HEK293T (cell line): ENCODE results near the gene SMIM10.

Experiments
- CTCF ChIA-PET: fragments of 350-600 bp; formaldehyde crosslinking; extraction: SDS; loops from one replicate; lab custom pipeline; 2021; ENCODE audit warnings: antibody characterized with exemption, inconsistent platforms; lab: Yijun Ruan, JAX
- POLR2A ChIA-PET: fragments of 350-600 bp; formaldehyde crosslinking; extraction: SDS; loops from one replicate; lab custom pipeline; 2020; ENCODE audit warnings: antibody characterized with exemption, inconsistent platforms; lab: Yijun Ruan, JAX
- DNase-seq: peaks from one replicate; pipeline ENCODE4 v3.0.0; 2012; ENCODE audit warnings: mixed read lengths; ENCODE audit errors: extremely low spot score
- ARNT ChIP-seq: fragments of 450-650 bp; IDR thresholded peaks from 2 replicates; pipeline ENCODE4 v1.6.1; 2017; ENCODE audit warnings: mild to moderate bottlenecking
- BHLHE40 ChIP-seq: fragments of 450-650 bp; IDR thresholded peaks from 2 replicates; pipeline ENCODE4 v1.6.1; 2016; ENCODE audit warnings: mild to moderate bottlenecking, moderate library complexity, borderline replicate concordance
- CTBP1 ChIP-seq: fragments of 450-650 bp; IDR thresholded peaks from 2 replicates; pipeline ENCODE4 v1.6.1; 2016; ENCODE audit warnings: borderline replicate concordance
- ELF4 ChIP-seq: fragments of 450-650 bp; IDR thresholded peaks from 2 replicates; pipeline ENCODE4 v1.6.1; 2017; ENCODE audit warnings: antibody characterized with exemption
- FOXA1 ChIP-seq: fragments of 450-650 bp; IDR thresholded peaks from 2 replicates; pipeline ENCODE4 v1.6.1; 2016; ENCODE audit warnings: mild to moderate bottlenecking
- FOXK2 ChIP-seq: fragments of 450-650 bp; IDR thresholded peaks from 2 replicates; pipeline ENCODE4 v1.6.1; 2016; ENCODE audit warnings: mild to moderate bottlenecking
- FOXM1 ChIP-seq: fragments of 450-650 bp; IDR thresholded peaks from 2 replicates; pipeline ENCODE4 v1.6.1; 2017; ENCODE audit warnings: mild to moderate bottlenecking, borderline replicate concordance
- HDGF ChIP-seq: fragments of 450-650 bp; IDR thresholded peaks from 2 replicates; pipeline ENCODE4 v1.6.1; 2017; ENCODE audit warnings: antibody characterized with exemption, borderline replicate concordance
- L3MBTL2 ChIP-seq: fragments of 450-650 bp; conservative IDR thresholded peaks from 2 replicates; pipeline ENCODE4 v1.6.1; 2016; ENCODE audit warnings: mild to moderate bottlenecking
- LEF1 ChIP-seq: fragments of 450-650 bp; IDR thresholded peaks from 2 replicates; pipeline ENCODE4 v1.6.1; 2017; ENCODE audit warnings: mild to moderate bottlenecking, borderline replicate concordance
- NFRKB ChIP-seq: fragments of 450-650 bp; IDR thresholded peaks from 2 replicates; pipeline ENCODE4 v1.6.1; 2016; ENCODE audit warnings: mild to moderate bottlenecking, moderate library complexity
- SP1 ChIP-seq: fragments of 450-650 bp; IDR thresholded peaks from 2 replicates; pipeline ENCODE4 v1.6.1; 2017
- SUZ12 ChIP-seq: fragments of 450-650 bp; IDR thresholded peaks from 2 replicates; pipeline ENCODE4 v1.6.1; 2016; ENCODE audit warnings: mild to moderate bottlenecking
- TARDBP ChIP-seq: fragments of 450-650 bp; IDR thresholded peaks from 2 replicates; pipeline ENCODE4 v1.6.1; 2016
- ZNF384 ChIP-seq: fragments of 450-650 bp; IDR thresholded peaks from 2 replicates; pipeline ENCODE4 v1.6.1; 2016
- TF ChIP-seq, protein P1 (sequence below): fragments of 450-650 bp; IDR thresholded peaks from 2 replicates; pipeline ENCODE4 v1.6.1; 2016

The SMIM10 gene

DNA sequence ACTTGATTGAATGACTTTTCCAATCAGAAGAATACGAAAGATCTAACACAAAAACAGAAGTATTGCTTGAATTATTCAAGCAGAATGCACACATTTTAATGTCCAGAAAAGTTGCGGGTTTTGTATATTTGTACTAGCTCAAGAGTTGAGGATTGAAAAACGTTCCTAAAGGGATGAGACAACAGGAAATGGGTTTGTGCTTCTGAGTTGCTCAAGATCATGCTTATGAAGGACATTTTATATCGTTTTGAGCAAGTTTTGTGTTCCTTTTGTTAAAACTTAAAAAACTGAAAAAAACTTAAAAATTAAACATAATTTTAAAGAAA lies 353 bp upstream of the SMIM10 start:
- ChIA-PET CTCF (interaction anchor here (0.6 to 1.0 kb wide), 3 partner anchors 8 to 205 kb away, joined by 3 read pairs; no protein-coding TSS in a partner anchor), POLR2A (interaction anchor here (0.9 to 1.2 kb wide), 4 partner anchors 11 to 61 kb away, joined by 3 to 6 read pairs (median 4); partner anchors contain the start of genes RTL8A and RTL8B)
- DNase-seq: no peak
- TF ChIP-seq ELF4: no peak
- no peak for TF ChIP-seq L3MBTL2
- no peak for TF ChIP-seq SUZ12
- TF ChIP-seq ZNF384: no peak
- no peak for TF ChIP-seq FOXM1
- no peak for TF ChIP-seq CTBP1
- TF ChIP-seq NFRKB: no peak
- no peak for TF ChIP-seq ARNT
- no peak for TF ChIP-seq FOXK2
- TF ChIP-seq FOXA1: no peak
- TF ChIP-seq, protein P1, sequence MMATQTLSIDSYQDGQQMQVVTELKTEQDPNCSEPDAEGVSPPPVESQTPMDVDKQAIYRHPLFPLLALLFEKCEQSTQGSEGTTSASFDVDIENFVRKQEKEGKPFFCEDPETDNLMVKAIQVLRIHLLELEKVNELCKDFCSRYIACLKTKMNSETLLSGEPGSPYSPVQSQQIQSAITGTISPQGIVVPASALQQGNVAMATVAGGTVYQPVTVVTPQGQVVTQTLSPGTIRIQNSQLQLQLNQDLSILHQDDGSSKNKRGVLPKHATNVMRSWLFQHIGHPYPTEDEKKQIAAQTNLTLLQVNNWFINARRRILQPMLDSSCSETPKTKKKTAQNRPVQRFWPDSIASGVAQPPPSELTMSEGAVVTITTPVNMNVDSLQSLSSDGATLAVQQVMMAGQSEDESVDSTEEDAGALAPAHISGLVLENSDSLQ: no peak
- TF ChIP-seq SP1: no peak
- no peak for TF ChIP-seq HDGF
- TF ChIP-seq LEF1: no peak
- TF ChIP-seq TARDBP: no peak
- TF ChIP-seq BHLHE40: no peak

DNA sequence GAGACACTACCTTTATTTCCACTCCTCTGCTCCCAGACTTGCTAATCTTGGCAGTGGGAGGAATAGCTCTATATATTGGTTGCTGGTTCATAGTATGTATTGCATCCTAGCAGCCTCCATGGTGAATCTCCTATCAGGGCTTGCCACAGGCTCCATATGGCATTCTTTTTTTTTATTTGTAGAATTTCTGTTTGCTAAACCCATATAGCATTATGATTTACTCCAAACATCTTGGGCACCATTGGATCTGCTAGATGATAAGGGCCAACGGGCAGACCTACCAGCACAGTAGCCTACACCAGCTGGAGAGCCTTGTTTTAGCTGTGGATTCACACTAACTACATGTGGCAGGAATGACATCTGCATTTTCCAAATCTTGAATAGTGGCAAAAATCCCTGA lies 6.9 kb downstream of the SMIM10 start:
- ChIA-PET POLR2A (no interaction called here), CTCF (interaction anchor here (0.6 to 0.9 kb wide), 3 partner anchors 33 to 1103 kb away, joined by 3 to 5 read pairs (median 4); no protein-coding TSS in a partner anchor)
- DNase-seq: no peak
- TF ChIP-seq BHLHE40 (no peak), CTBP1 (no peak), L3MBTL2 (no peak), FOXM1 (no peak), LEF1 (no peak), HDGF (no peak), SUZ12 (no peak), SP1 (no peak), ELF4 (no peak), TARDBP (no peak), FOXA1 (no peak), ARNT (no peak), FOXK2 (no peak), ZNF384 (no peak)
- TF ChIP-seq, protein P1: no peak

DNA sequence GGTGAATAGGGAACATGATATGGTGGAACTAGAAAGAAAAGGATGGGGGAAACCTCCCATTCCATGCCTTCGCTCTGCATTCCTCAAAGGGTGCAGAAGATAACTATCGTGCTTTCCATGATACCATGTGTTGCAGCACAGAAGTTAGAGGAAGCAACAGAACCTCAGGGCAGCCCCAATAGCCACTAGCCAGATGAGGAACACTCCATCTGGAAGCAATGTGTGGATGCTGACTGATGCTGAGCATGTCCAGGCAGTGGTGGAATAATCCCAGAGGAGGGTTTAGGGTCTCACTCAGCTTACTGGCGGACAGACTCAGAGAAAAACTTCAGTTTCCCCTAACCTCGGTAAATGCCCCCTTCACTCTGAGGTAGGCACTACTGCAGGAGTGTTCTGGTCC lies 7.5 kb downstream of the SMIM10 start:
- DNase-seq: no peak

DNA sequence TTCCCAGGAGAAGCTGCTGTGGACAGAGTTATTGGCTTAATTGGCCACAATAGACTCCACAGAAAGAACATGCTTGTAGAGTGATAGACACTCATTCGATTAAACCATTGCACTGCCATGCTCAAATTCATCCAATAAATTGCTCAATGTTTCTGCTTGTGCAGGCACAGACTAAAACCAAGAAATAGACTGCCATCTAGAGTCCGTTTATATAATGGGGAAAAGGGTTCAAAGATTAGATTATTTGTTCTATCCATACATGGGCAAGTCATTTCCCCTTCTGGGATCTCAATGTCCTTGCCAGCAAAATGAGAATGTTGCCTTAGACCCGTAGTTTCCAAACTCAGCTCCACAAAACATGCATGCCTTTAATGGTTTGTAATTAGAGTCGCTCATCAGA lies 8.7 kb downstream of the SMIM10 start:
- peak; percentile 50 for DNase-seq

More for the DNA sequence above, 7.5 kb downstream of the SMIM10 start:
- TF ChIP-seq FOXM1: no peak
- TF ChIP-seq SP1: no peak
- TF ChIP-seq BHLHE40: no peak
- TF ChIP-seq L3MBTL2: no peak
- no peak for TF ChIP-seq SUZ12
- no peak for TF ChIP-seq FOXA1
- TF ChIP-seq, protein P1: no peak
- TF ChIP-seq CTBP1: no peak
- TF ChIP-seq FOXK2: no peak
- no peak for TF ChIP-seq LEF1
- no peak for TF ChIP-seq ARNT
- TF ChIP-seq ELF4: no peak
- TF ChIP-seq TARDBP: no peak
- no peak for TF ChIP-seq HDGF
- TF ChIP-seq ZNF384: no peak
- no peak for TF ChIP-seq NFRKB
- POLR2A ChIA-PET: no interaction called here
- CTCF ChIA-PET: interaction anchor here (1.3 kb wide), 1 partner anchor 8 kb away, joined by 3 read pairs; the partner anchor contains the start of gene SMIM10

DNA sequence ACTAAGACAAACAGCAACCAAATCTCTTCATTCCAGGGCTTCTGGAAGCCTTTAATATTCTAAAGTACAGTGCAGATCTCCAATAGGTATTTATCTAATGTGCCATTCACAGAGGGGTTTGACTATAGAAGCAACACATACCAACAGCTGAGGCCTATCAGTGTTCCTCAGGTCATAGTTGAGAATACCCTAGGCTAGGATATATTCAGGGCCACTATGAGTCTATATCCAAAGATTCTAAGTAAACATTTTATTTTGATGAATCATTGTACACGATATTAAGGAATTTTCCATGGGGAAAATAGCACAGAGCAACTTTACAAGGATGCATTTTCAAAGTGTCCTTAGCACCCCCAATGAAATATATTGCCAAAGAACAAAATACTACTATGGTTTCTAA lies 9.7 kb downstream of the SMIM10 start:
- TF ChIP-seq CTBP1: no peak
- TF ChIP-seq TARDBP: no peak
- TF ChIP-seq HDGF: no peak
- TF ChIP-seq ZNF384: no peak
- no peak for TF ChIP-seq ARNT
- no peak for TF ChIP-seq L3MBTL2
- no peak for TF ChIP-seq SP1
- TF ChIP-seq ELF4: no peak
- no peak for TF ChIP-seq SUZ12
- CTCF ChIA-PET: interaction anchor here (0.6 to 2.1 kb wide), 2 partner anchors 13 to 35 kb away, joined by 3 to 4 read pairs; no protein-coding TSS in a partner anchor
- DNase-seq: no peak
- POLR2A ChIA-PET: no interaction called here

More for the DNA sequence above, 8.7 kb downstream of the SMIM10 start:
- ChIA-PET POLR2A (no interaction called here), CTCF (interaction anchor here (0.6 to 2.1 kb wide), 5 partner anchors 9 to 394 kb away, joined by 3 to 5 read pairs (median 5); partner anchors contain the start of gene SMIM10)
- TF ChIP-seq HDGF: no peak

DNA sequence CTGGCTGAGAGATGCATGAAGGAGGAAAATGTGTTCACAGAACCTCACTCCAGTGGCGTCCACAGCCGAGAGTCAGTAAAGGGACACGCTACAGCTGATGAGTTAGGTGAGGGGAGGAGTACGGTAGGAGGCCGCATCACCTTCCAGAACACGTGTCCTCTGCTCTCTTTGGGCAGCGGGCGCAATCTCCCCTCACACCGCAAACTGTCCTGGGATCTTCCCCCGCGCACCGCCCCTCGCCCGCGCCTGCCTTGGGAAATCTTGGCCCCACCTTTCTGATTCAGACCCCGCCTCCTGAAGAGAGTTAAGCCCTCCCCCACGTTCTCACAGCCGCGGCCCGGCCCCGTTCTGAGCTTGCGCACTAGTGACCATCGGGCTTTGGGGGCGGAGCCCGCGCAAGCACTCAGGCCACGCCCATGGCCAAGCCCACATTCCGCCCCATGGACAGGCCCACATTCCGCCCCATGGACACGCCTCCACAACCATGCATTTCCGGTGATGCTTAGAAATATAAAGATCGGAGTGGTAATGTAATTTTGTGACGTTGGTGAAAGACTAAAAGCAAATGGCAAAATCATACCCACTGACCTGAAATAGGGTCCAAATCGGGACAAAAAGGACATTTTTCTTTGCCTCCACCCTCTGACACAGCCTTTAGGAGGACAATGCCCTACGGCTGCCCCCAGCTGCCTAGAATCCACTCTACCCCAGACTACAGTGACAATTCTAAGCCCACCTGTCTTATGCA lies 13.3 kb downstream of the SMIM10 start:
- CTCF ChIA-PET: interaction anchor here (0.7 to 1.0 kb wide), 2 partner anchors 55 to 82 kb away, joined by 3 to 4 read pairs; no protein-coding TSS in a partner anchor
- DNase-seq: peak; percentile 97
- TF ChIP-seq L3MBTL2: peak; percentile 51
- 0 out of 2 replicates have a peak, but pooled peaks have one; percentile 66 for TF ChIP-seq HDGF
- no peak for TF ChIP-seq ZNF384
- TF ChIP-seq, protein P1: no peak
- TF ChIP-seq FOXK2: no peak
- POLR2A ChIA-PET: interaction anchor here (1.0 to 1.3 kb wide), 2 partner anchors 18 to 48 kb away, joined by 3 to 8 read pairs; partner anchors contain the start of genes RTL8A and RTL8B
